Measurements from ENCODE around the gene KCNG2. TPM values are rescaled to one million over a fixed set of nuclear protein-coding genes. Genes with fewer than 3 reads are reported as not detected.

Gene KCNG2, protein sequence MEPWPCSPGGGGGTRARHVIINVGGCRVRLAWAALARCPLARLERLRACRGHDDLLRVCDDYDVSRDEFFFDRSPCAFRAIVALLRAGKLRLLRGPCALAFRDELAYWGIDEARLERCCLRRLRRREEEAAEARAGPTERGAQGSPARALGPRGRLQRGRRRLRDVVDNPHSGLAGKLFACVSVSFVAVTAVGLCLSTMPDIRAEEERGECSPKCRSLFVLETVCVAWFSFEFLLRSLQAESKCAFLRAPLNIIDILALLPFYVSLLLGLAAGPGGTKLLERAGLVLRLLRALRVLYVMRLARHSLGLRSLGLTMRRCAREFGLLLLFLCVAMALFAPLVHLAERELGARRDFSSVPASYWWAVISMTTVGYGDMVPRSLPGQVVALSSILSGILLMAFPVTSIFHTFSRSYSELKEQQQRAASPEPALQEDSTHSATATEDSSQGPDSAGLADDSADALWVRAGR
- total RNA-seq (2021; ENCODE audit: unreplicated experiment) (not detected), Bru-seq, nascent RNA (not detected), BruChase-seq, experiment 1, labeled RNA remaining after a 6-hour chase (not detected), BruChase-seq, experiment 2, labeled RNA remaining after a 2-hour chase (not detected)
- 0.17 and 0.24 TPM in 2 replicates for polyA plus RNA-seq (2012)
- long read RNA-seq: 0 reads

GRCh38 chr18:79797518-79798345 is at the start of gene KCNG2:
Gene KCNG2, plus strand, starts transcription at chr18:79797938. Its CDS starts 65,730 bp downstream, at chr18:79863668.
- Histone ChIP-seq H3K9me3 (ENCODE audit: control insufficient read depth in 1 of 2, insufficient read depth in 1 of 2, low read depth in 1 of 2, low read length in 2 of 2) (no peaks in the 10 kb centered on the region), H3K4me2 (ENCODE audit: low read length) (no peak within 1 kb of the TSS), H4K20me1 (ENCODE audit: insufficient read depth) (no peaks in the 10 kb centered on the region), H3K79me2 (ENCODE audit: insufficient read depth, low read length) (no peaks in the 10 kb centered on the region), H3K9ac (ENCODE audit: low read length) (no peak within 1 kb of the TSS), H3K27me3 (ENCODE audit: insufficient read depth, low read length) (no peaks in the 10 kb centered on the region), H3K9me2 (ENCODE audit: insufficient read depth) (no peaks in the 10 kb centered on the region), H2AFZ (ENCODE audit: low read depth, low read length, poor library complexity, severe bottlenecking) (no peak within 1 kb of the TSS), H3K4me1 (ENCODE audit: control insufficient read depth in 1 of 2, insufficient read depth in 2 of 2, low read length in 2 of 2) (no peaks in the 10 kb centered on the region), H3K36me3 (ENCODE audit: control insufficient read depth in 1 of 2, insufficient read depth in 2 of 2, low read length in 2 of 2) (no peaks in the 10 kb centered on the region), H3K4me3 (replicated peaks in 1 of 2; ENCODE audit: low read depth in 1 of 2, low read length in 2 of 2) (no peak within 1 kb of the TSS), H3K27ac (ENCODE audit: low read depth, low read length) (no peak within 1 kb of the TSS)
- CTCF ChIA-PET: no interaction called here
- no peak for DNase-seq (ENCODE audit: low read depth, low spot score)
- no TSS peak for BruUV-seq (replicated peaks)
- RAD21 ChIA-PET (ENCODE audit: low non-redundant PET in 1 of 2, low total read pairs in 2 of 2, uncharacterized antibody in 2 of 2, unreplicated experiment in 2 of 2): no interaction called here
- TF ChIP-seq ZNF274 (IDR thresholded peaks at IDR 0.05; ENCODE audit: low read depth, low read length) (no peak), SIN3A (IDR thresholded peaks at IDR 0.05; ENCODE audit: low read depth) (no peak), REST (IDR thresholded peaks at IDR 0.05; ENCODE audit: low read depth) (no peak), POLR2A (IDR thresholded peaks at IDR 0.05; ENCODE audit: borderline replicate concordance, extremely low read depth, insufficient read depth, insufficient read length) (no peak), YY1 (IDR thresholded peaks at IDR 0.05; ENCODE audit: extremely low read depth, insufficient replicate concordance, low read depth, low read length) (no peak), SP1 (IDR thresholded peaks at IDR 0.05; ENCODE audit: low read depth) (no peak), CEBPB (IDR thresholded peaks at IDR 0.05; ENCODE audit: low read depth) (no peak), RAD21 (IDR thresholded peaks at IDR 0.05; ENCODE audit: low read depth) (no peak), ZFX (IDR thresholded peaks at IDR 0.05) (no peak), SRF (IDR thresholded peaks at IDR 0.05; ENCODE audit: low read depth) (no peak), CBX3 (IDR thresholded peaks at IDR 0.05; ENCODE audit: low read depth) (no peak), EZH2phosphoT487 (IDR thresholded peaks at IDR 0.05; ENCODE audit: borderline replicate concordance) (no peak), POLR2AphosphoS5 (IDR thresholded peaks at IDR 0.05; ENCODE audit: low read depth, low read length) (no peak), ELF1 (IDR thresholded peaks at IDR 0.05; ENCODE audit: borderline replicate concordance, low read depth) (no peak)
- TF ChIP-seq, protein P1, sequence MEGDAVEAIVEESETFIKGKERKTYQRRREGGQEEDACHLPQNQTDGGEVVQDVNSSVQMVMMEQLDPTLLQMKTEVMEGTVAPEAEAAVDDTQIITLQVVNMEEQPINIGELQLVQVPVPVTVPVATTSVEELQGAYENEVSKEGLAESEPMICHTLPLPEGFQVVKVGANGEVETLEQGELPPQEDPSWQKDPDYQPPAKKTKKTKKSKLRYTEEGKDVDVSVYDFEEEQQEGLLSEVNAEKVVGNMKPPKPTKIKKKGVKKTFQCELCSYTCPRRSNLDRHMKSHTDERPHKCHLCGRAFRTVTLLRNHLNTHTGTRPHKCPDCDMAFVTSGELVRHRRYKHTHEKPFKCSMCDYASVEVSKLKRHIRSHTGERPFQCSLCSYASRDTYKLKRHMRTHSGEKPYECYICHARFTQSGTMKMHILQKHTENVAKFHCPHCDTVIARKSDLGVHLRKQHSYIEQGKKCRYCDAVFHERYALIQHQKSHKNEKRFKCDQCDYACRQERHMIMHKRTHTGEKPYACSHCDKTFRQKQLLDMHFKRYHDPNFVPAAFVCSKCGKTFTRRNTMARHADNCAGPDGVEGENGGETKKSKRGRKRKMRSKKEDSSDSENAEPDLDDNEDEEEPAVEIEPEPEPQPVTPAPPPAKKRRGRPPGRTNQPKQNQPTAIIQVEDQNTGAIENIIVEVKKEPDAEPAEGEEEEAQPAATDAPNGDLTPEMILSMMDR (IDR thresholded peaks at IDR 0.05 in 2 of 3, conservative IDR thresholded peaks at IDR 0.05 in 1 of 3; ENCODE audit: borderline replicate concordance in 1 of 3, insufficient read depth in 1 of 3, low read depth in 2 of 3, low read length in 2 of 3): no peak
- TF ChIP-seq, protein P2, sequence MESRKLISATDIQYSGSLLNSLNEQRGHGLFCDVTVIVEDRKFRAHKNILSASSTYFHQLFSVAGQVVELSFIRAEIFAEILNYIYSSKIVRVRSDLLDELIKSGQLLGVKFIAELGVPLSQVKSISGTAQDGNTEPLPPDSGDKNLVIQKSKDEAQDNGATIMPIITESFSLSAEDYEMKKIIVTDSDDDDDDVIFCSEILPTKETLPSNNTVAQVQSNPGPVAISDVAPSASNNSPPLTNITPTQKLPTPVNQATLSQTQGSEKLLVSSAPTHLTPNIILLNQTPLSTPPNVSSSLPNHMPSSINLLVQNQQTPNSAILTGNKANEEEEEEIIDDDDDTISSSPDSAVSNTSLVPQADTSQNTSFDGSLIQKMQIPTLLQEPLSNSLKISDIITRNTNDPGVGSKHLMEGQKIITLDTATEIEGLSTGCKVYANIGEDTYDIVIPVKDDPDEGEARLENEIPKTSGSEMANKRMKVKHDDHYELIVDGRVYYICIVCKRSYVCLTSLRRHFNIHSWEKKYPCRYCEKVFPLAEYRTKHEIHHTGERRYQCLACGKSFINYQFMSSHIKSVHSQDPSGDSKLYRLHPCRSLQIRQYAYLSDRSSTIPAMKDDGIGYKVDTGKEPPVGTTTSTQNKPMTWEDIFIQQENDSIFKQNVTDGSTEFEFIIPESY (IDR thresholded peaks at IDR 0.05; ENCODE audit: extremely low read depth, insufficient replicate concordance, low read length): no peak
- ATAC-seq: no peak
- POLR2A ChIA-PET: no interaction called here
- intact Hi-C loops (cut with micrococcal nuclease): no loop called here

All from HCT116 (cell line).